GM12878 (cell line): ENCODE measurements around the gene DPEP1. TPM values are rescaled to one million over a fixed set of nuclear protein-coding genes. Genes with fewer than 3 reads are reported as not detected.

Experiments
- ATAC-seq: fragments of 200-7000 bp; cut with Tn5 transposase; 3 replicates; pipeline ENCODE4 v1.9.1; 2020; ENCODE audit warnings: mild to moderate bottlenecking, moderate library complexity
- BruUV-seq: library from RNA; stranded (reverse); fragments of 400-500 nt; replicated peaks from 2 replicates; lab custom pipeline; 2021; lab: Mats Ljungman, UMichigan
- CTCF ChIA-PET: fragments of 300-600 bp; sonication (Branson Sonifier 250); formaldehyde crosslinking; extraction: SDS; loops from one replicate; lab custom pipeline; 2021; ENCODE audit warnings: inconsistent platforms; lab: Yijun Ruan, JAX
- POLR2A ChIA-PET: fragments of 350-600 bp; formaldehyde crosslinking; extraction: SDS; loops from one replicate; lab custom pipeline; 2021; ENCODE audit warnings: inconsistent platforms; lab: Charles Lee
- RAD21 ChIA-PET: fragments of 300-600 bp; sonication (Branson Sonifier 250); formaldehyde crosslinking; loops from one replicate; lab custom pipeline; 2023; ENCODE audit warnings: antibody characterized with exemption; ENCODE audit not compliant: unreplicated experiment; lab: Charles Lee
- SMC1A ChIA-PET: fragments of 300-600 bp; sonication (Branson Sonifier 250); formaldehyde crosslinking; loops from one replicate; lab custom pipeline; 2023; ENCODE audit not compliant: unreplicated experiment, uncharacterized antibody; lab: Charles Lee
- DNase-seq: peaks from one replicate; pipeline ENCODE4 v3.0.0-alpha.2; 2011; ENCODE audit warnings: low read depth, low spot score
- FAIRE-seq: peaks from 3 replicates; lab custom pipeline; 2011; peaks lifted over from hg19 to GRCh38; lab: Jason Lieb, UNC
- H2AFZ ChIP-seq: 2 replicates; pipeline ENCODE4 v1.6.0; 2011; ENCODE audit warnings: low read depth, low read length, control low read depth; ENCODE audit not compliant: control insufficient read depth
- H3K27ac ChIP-seq: 2 replicates; pipeline ENCODE4 v1.5.1; 2011; ENCODE audit warnings: control low read depth; ENCODE audit not compliant: control insufficient read depth, insufficient read depth
- H3K27me3 ChIP-seq, 2 experiments: replicated peaks in 1 of 2; 2 replicates each; pipeline versions ENCODE4 v1.6.0 to v1.6.1; 2011; ENCODE audit warnings: low read length in 1 of 2; ENCODE audit not compliant: control insufficient read depth in 2 of 2, insufficient read depth in 2 of 2
- H3K36me3 ChIP-seq, 2 experiments: 2 replicates each; pipeline ENCODE4 v1.5.1; 2011; ENCODE audit warnings: low read length in 1 of 2; ENCODE audit not compliant: control insufficient read depth in 2 of 2, insufficient read depth in 2 of 2
- H3K4me1 ChIP-seq: 2 replicates; pipeline ENCODE4 v1.6.1; 2011; ENCODE audit warnings: mild to moderate bottlenecking, low read length, moderate library complexity, mixed read lengths; ENCODE audit not compliant: control insufficient read depth, insufficient read depth
- H3K4me2 ChIP-seq: 2 replicates; pipeline ENCODE4 v1.6.0; 2011; ENCODE audit warnings: control low read depth; ENCODE audit not compliant: control insufficient read depth, insufficient read depth
- H3K4me3 ChIP-seq: fragments of 200-600 bp; sonication (generic); 2 replicates; pipeline ENCODE4 v1.5.1; 2016
- H3K79me2 ChIP-seq: 2 replicates; pipeline ENCODE4 v1.6.0; 2011; ENCODE audit warnings: low read length; ENCODE audit not compliant: control insufficient read depth, insufficient read depth
- H3K9ac ChIP-seq: 2 replicates; pipeline ENCODE4 v1.8.0; 2011; ENCODE audit warnings: low read length, control low read depth, mixed read lengths; ENCODE audit not compliant: control insufficient read depth, insufficient read depth
- H3K9me3 ChIP-seq: replicated peaks from 3 replicates; pipeline ENCODE4 v1.5.1; 2011; ENCODE audit warnings: mild to moderate bottlenecking, low read length; ENCODE audit not compliant: control insufficient read depth, insufficient read depth
- H4K20me1 ChIP-seq: 2 replicates; pipeline ENCODE4 v1.6.0; 2011; ENCODE audit not compliant: control insufficient read depth, insufficient read depth
- BHLHE40 ChIP-seq, 2 experiments: fragments of 450-650 bp in 1 of 2; IDR thresholded peaks; 2 replicates each; pipeline ENCODE4 v1.6.1; 2011 to 2017; ENCODE audit warnings: low read depth in 2 of 2, borderline replicate concordance in 1 of 2, improper control_type of control experiment in 1 of 2, low read length in 1 of 2, mild to moderate bottlenecking in 1 of 2
- CBFB ChIP-seq: IDR thresholded peaks from 2 replicates; pipeline ENCODE4 v1.6.1; 2016; ENCODE audit warnings: antibody characterized with exemption, low read depth
- DPF2 ChIP-seq: fragments of 450-650 bp; IDR thresholded peaks from 2 replicates; pipeline ENCODE4 v1.6.1; 2017; ENCODE audit warnings: mild to moderate bottlenecking
- EZH2 ChIP-seq: IDR thresholded peaks from 2 replicates; pipeline ENCODE4 v1.6.1; 2012; ENCODE audit warnings: low read depth, mild to moderate bottlenecking, control low read depth, inconsistent platforms, low read length, borderline replicate concordance; ENCODE audit not compliant: control insufficient read depth
- HDGF ChIP-seq: fragments of 450-650 bp; IDR thresholded peaks from 2 replicates; pipeline ENCODE4 v1.6.1; 2016; ENCODE audit warnings: antibody characterized with exemption
- IKZF1 ChIP-seq: fragments of 450-650 bp; conservative IDR thresholded peaks from 2 replicates; pipeline ENCODE4 v1.6.1; 2017; ENCODE audit warnings: antibody characterized with exemption, mild to moderate bottlenecking
- IRF5 ChIP-seq: fragments of 450-650 bp; IDR thresholded peaks from 2 replicates; pipeline ENCODE4 v1.6.1; 2017; ENCODE audit warnings: borderline replicate concordance
- MEF2A ChIP-seq: IDR thresholded peaks from 2 replicates; pipeline ENCODE4 v1.6.1; 2011; ENCODE audit warnings: low read depth, mild to moderate bottlenecking, low read length, moderate library complexity; ENCODE audit not compliant: insufficient read depth
- NRF1 ChIP-seq: conservative IDR thresholded peaks from 2 replicates; pipeline ENCODE4 v1.6.1; 2011; ENCODE audit warnings: mild to moderate bottlenecking, low read depth, low read length, improper control_type of control experiment
- ZNF687 ChIP-seq: fragments of 450-650 bp; IDR thresholded peaks from 2 replicates; pipeline ENCODE4 v1.6.1; 2017; ENCODE audit warnings: mild to moderate bottlenecking, moderate library complexity
- WGBS: methylation state at CpG from one replicate; pipeline ENCODE4 v1.1.6; 2016; ENCODE audit warnings: low lambda C conversion rate; ENCODE audit not compliant: insufficient replicate concordance, insufficient coverage; ENCODE audit errors: missing lambda C conversion rate; 5-methylcytosine and 5-hydroxymethylcytosine counted together
- in situ Hi-C: fragments of 300-500 bp; cut with MboI; formaldehyde crosslinking; loops from 9 replicates; pipeline ENCODE4 v1.14.3; 2018; ENCODE audit warnings: mixed read lengths
- intact Hi-C: fragments of 100-400 bp; cut with micrococcal nuclease; formaldehyde crosslinking; loops from one replicate; pipeline ENCODE4 v1.14.2; 2022; ENCODE audit not compliant: unreplicated experiment
- polyA plus RNA-seq, 11 experiments: library from polyadenylated mRNA; depleted of rRNA in 4 of 11; unstranded in 6 of 11; stranded (reverse) in 5 of 11; fragments of >200 nt; fragmentation: Nextera tagmentation in 4 of 11; fragmentation: Illumina TruSeq in 1 of 11; extraction: Ambion mirVana in 4 of 11; extraction: Trizol in 1 of 11; gene quantifications; 1 replicate in 1 of 11; 2 replicates in 10 of 11; pipeline versions ENCODE4 v1.2.1 to v1.2.3, GENCODE V29; 2011 to 2016; ENCODE audit warnings: inconsistent platforms in 2 of 11, missing spikeins in 2 of 11, low read depth in 1 of 11
- total RNA-seq, 4 experiments: library from RNA; depleted of rRNA in 3 of 4; stranded (reverse); fragments of >200 nt in 3 of 4; fragmentation: Illumina TruSeq in 1 of 4; extraction: Trizol in 1 of 4; gene quantifications; 2 replicates each; pipeline versions ENCODE4 v1.2.1 to v1.2.3, GENCODE V29; 2013 to 2021
- TF ChIP-seq, protein P1 (sequence below): IDR thresholded peaks from 2 replicates; pipeline ENCODE4 v1.6.1; 2011; ENCODE audit warnings: low read depth, mild to moderate bottlenecking, low read length, moderate library complexity, borderline replicate concordance; ENCODE audit errors: extremely low read depth
- TF ChIP-seq, protein P2 (sequence below): IDR thresholded peaks from 2 replicates; pipeline ENCODE4 v1.6.1; 2012; ENCODE audit warnings: improper control_type of control experiment, low read depth, low read length; ENCODE audit not compliant: insufficient replicate concordance

The DPEP1 gene
- total and polyA plus RNA-seq, 10 of the 15 experiments (the other 5 are each of a cell fraction or from before 2014, with no cell fraction given): not detected

GRCh38 chr16:89638455-89638854, 25.0 kb downstream of the DPEP1 start:
- ChIA-PET CTCF (no interaction called here), POLR2A (no interaction called here), SMC1A (no interaction called here), RAD21 (no interaction called here)
- Histone ChIP-seq H3K4me1 (no peaks in the 10 kb centered on the region), H3K27me3 (no peaks in the 10 kb centered on the region; a peak in 1 of 4 replicates), H3K9ac (no peak overlapping the region), H3K4me2 (no peak overlapping the region), H2AFZ (no peak overlapping the region), H3K4me3 (no peak overlapping the region), H3K79me2 (no peaks in the 10 kb centered on the region), H3K9me3 (peaks cover 2% of the 10 kb centered on the region; the same call in 1 of the 3 replicates), H3K27ac (no peak overlapping the region), H4K20me1 (no peaks in the 10 kb centered on the region), H3K36me3 (no peaks in the 10 kb centered on the region)
- ATAC-seq: no peak
- TF ChIP-seq CBFB (no peak), DPF2 (no peak), MEF2A (no peak), HDGF (no peak), ZNF687 (no peak), EZH2 (no peak), NRF1 (no peak), IRF5 (no peak), IKZF1 (no peak), BHLHE40 (IDR thresholded peaks at IDR 0.05; ENCODE audit: borderline replicate concordance in 1 of 2, low read depth in 2 of 2, low read length in 1 of 2) (no peak)
- TF ChIP-seq, protein P1, sequence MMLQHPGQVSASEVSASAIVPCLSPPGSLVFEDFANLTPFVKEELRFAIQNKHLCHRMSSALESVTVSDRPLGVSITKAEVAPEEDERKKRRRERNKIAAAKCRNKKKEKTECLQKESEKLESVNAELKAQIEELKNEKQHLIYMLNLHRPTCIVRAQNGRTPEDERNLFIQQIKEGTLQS: no peak
- TF ChIP-seq, protein P2, sequence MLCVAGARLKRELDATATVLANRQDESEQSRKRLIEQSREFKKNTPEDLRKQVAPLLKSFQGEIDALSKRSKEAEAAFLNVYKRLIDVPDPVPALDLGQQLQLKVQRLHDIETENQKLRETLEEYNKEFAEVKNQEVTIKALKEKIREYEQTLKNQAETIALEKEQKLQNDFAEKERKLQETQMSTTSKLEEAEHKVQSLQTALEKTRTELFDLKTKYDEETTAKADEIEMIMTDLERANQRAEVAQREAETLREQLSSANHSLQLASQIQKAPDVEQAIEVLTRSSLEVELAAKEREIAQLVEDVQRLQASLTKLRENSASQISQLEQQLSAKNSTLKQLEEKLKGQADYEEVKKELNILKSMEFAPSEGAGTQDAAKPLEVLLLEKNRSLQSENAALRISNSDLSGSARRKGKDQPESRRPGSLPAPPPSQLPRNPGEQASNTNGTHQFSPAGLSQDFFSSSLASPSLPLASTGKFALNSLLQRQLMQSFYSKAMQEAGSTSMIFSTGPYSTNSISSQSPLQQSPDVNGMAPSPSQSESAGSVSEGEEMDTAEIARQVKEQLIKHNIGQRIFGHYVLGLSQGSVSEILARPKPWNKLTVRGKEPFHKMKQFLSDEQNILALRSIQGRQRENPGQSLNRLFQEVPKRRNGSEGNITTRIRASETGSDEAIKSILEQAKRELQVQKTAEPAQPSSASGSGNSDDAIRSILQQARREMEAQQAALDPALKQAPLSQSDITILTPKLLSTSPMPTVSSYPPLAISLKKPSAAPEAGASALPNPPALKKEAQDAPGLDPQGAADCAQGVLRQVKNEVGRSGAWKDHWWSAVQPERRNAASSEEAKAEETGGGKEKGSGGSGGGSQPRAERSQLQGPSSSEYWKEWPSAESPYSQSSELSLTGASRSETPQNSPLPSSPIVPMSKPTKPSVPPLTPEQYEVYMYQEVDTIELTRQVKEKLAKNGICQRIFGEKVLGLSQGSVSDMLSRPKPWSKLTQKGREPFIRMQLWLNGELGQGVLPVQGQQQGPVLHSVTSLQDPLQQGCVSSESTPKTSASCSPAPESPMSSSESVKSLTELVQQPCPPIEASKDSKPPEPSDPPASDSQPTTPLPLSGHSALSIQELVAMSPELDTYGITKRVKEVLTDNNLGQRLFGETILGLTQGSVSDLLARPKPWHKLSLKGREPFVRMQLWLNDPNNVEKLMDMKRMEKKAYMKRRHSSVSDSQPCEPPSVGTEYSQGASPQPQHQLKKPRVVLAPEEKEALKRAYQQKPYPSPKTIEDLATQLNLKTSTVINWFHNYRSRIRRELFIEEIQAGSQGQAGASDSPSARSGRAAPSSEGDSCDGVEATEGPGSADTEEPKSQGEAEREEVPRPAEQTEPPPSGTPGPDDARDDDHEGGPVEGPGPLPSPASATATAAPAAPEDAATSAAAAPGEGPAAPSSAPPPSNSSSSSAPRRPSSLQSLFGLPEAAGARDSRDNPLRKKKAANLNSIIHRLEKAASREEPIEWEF: no peak
- no TSS peak for BruUV-seq
- no peak for FAIRE-seq
- intact Hi-C loops (no loop called here), in situ Hi-C loops (no loop called here)
- WGBS: 28% methylated on average over 7 of the region's 10 CpGs
- no peak for DNase-seq
